Neural cell (in vitro differentiated cells): ENCODE data around the gene ROBO1.

ENCODE experiments used
- CTCF ChIP-seq: fragments of 450-650 bp; IDR thresholded peaks from 2 replicates; pipeline ENCODE4 v1.5.1; 2014; ENCODE audit warnings: antibody characterized with exemption, mild to moderate bottlenecking, moderate library complexity; ENCODE audit not compliant: poor library complexity, severe bottlenecking
- EP300 ChIP-seq: fragments of 450-650 bp; conservative IDR thresholded peaks from 2 replicates; pipeline ENCODE4 v1.6.1; 2014; ENCODE audit warnings: antibody characterized with exemption, mild to moderate bottlenecking, moderate library complexity; ENCODE audit not compliant: poor library complexity, severe bottlenecking
- EZH2 ChIP-seq: fragments of 200-600, 300-800 bp; shearing (Covaris generic), sonication (generic); IDR thresholded peaks from 2 replicates; pipeline ENCODE4 v1.6.1; 2014; ENCODE audit warnings: antibody characterized with exemption, low read length, borderline replicate concordance, mild to moderate bottlenecking; ENCODE audit not compliant: insufficient read depth, poor library complexity, severe bottlenecking
- MXI1 ChIP-seq: fragments of 450-650 bp; conservative IDR thresholded peaks from 2 replicates; pipeline ENCODE4 v1.6.1; 2014; ENCODE audit warnings: antibody characterized with exemption, mild to moderate bottlenecking; ENCODE audit not compliant: poor library complexity, severe bottlenecking
- RAD21 ChIP-seq: fragments of 450-650 bp; conservative IDR thresholded peaks from 2 replicates; pipeline ENCODE4 v1.6.1; 2014; ENCODE audit warnings: antibody characterized with exemption, mild to moderate bottlenecking, moderate library complexity
- SMC3 ChIP-seq: fragments of 450-650 bp; conservative IDR thresholded peaks from 2 replicates; pipeline ENCODE4 v1.6.1; 2014; ENCODE audit warnings: antibody characterized with exemption, mild to moderate bottlenecking, moderate library complexity; ENCODE audit not compliant: poor library complexity

GRCh38 chr3:78785004-78785403, 982.8 kb downstream of the ROBO1 start:
- TF ChIP-seq RAD21 (no peak), CTCF (no peak), SMC3 (no peak), EP300 (no peak), EZH2 (no peak), MXI1 (no peak)
